DND-41 (cell line): ENCODE measurements around the gene KLHL2.
"Not testable (repeated sequence)": the region's sequence is repeated elsewhere in the genome, so short reads cannot be mapped to it uniquely, and the experiment has no call there.

Experiments
- EZH2 ChIP-seq: IDR thresholded peaks from 3 replicates; pipeline ENCODE4 v1.6.1; 2012; ENCODE audit warnings: borderline replicate concordance, low read depth, mild to moderate bottlenecking, moderate library complexity, low read length, inconsistent platforms; ENCODE audit not compliant: severe bottlenecking
- TF ChIP-seq, protein P1 (sequence below): IDR thresholded peaks from 2 replicates; pipeline ENCODE4 v1.5.1; 2012; ENCODE audit warnings: borderline replicate concordance, low read length, moderate library complexity, mild to moderate bottlenecking; ENCODE audit not compliant: poor library complexity, severe bottlenecking; ENCODE audit errors: extremely low read depth

DNA sequence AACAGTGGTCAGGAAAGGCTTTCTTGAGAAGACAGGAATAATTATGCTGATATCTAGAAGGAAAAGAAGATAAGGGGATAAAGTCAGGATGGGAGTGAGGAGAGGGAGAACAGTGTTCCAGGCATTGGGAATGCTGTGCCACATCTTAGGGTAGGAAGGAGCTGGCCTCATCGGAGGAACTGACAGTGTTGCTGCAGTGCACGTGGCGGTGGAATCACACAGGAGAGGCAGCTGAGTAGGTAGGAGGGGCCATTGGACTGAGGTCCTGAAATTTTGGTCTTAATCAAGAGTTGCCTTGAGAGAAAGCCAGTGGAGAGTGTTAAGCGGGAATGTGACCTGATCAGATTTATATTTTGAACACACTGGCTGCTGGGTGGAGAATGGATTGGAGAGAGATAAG is 13.9 kb downstream of the KLHL2 start:
- TF ChIP-seq, protein P1, sequence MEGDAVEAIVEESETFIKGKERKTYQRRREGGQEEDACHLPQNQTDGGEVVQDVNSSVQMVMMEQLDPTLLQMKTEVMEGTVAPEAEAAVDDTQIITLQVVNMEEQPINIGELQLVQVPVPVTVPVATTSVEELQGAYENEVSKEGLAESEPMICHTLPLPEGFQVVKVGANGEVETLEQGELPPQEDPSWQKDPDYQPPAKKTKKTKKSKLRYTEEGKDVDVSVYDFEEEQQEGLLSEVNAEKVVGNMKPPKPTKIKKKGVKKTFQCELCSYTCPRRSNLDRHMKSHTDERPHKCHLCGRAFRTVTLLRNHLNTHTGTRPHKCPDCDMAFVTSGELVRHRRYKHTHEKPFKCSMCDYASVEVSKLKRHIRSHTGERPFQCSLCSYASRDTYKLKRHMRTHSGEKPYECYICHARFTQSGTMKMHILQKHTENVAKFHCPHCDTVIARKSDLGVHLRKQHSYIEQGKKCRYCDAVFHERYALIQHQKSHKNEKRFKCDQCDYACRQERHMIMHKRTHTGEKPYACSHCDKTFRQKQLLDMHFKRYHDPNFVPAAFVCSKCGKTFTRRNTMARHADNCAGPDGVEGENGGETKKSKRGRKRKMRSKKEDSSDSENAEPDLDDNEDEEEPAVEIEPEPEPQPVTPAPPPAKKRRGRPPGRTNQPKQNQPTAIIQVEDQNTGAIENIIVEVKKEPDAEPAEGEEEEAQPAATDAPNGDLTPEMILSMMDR: not testable (repeated sequence)
- TF ChIP-seq EZH2: not testable (repeated sequence)
